AG09309 (cell line): Measurements from ENCODE around the gene SERPING1.

Experiments
- DNase-seq: peaks from one replicate; pipeline ENCODE4 v3.0.0-alpha.2; 2010; ENCODE audit warnings: low read depth
- H3K4me3 ChIP-seq: 2 replicates; pipeline ENCODE4 v1.5.1; 2011; ENCODE audit warnings: mild to moderate bottlenecking, low read depth, low read length, moderate library complexity; ENCODE audit not compliant: control insufficient read depth
- CTCF ChIP-seq: IDR thresholded peaks from 2 replicates; pipeline ENCODE4 v1.5.1; 2011; ENCODE audit warnings: mild to moderate bottlenecking, low read depth, low read length, inconsistent platforms; ENCODE audit not compliant: insufficient read depth, control insufficient read depth; ENCODE audit errors: missing control alignments

Gene SERPING1

GRCh38 chr11:57568330-57568766 lies 29.1 kb upstream of the SERPING1 start:
- DNase-seq = peak; percentile 14
- peak overlapping the region; percentile 86 for H3K4me3 ChIP-seq
- TF ChIP-seq CTCF = peak; percentile 96

GRCh38 chr11:57571606-57572005 lies 25.9 kb upstream of the SERPING1 start:
- no peak for DNase-seq
- no peak for TF ChIP-seq CTCF
- H3K4me3 ChIP-seq = no peak overlapping the region

GRCh38 chr11:57574061-57574460 lies 23.4 kb upstream of the SERPING1 start:
- no peak overlapping the region for H3K4me3 ChIP-seq
- DNase-seq = no peak
- no peak for TF ChIP-seq CTCF

- no peak overlapping the region for H3K4me3 ChIP-seq
- no peak for TF ChIP-seq CTCF
- DNase-seq = no peak
Measured at GRCh38 chr11:57584341-57584740, 13.1 kb upstream of the SERPING1 start.

GRCh38 chr11:57585301-57585700 lies 12.2 kb upstream of the SERPING1 start:
- DNase-seq = no peak
- H3K4me3 ChIP-seq = no peak overlapping the region
- TF ChIP-seq CTCF = no peak

- DNase-seq = no peak
- H3K4me3 ChIP-seq = no peak overlapping the region
- no peak for TF ChIP-seq CTCF
Measured at GRCh38 chr11:57586711-57587245, 10.7 kb upstream of the SERPING1 start.
